ENCODE data around the gene PCDHA4. TPM values are rescaled to one million over a fixed set of nuclear protein-coding genes. Genes with fewer than 3 reads are reported as not detected.
A peak's percentile ranks its signal among the peaks of the same experiment; 100 is the strongest.
"Not testable (repeated sequence)": the region's sequence is repeated elsewhere in the genome, so short reads cannot be mapped to it uniquely, and the experiment has no call there.

PCDHA4 gene
- total RNA-seq, 1 donor from 2014 or later: 10.7 TPM

GRCh38 chr5:140801494-140801841 lies 5.4 kb upstream of the PCDHA4 start:
- Mint-ChIP-seq H3K36me3 (peaks cover 12% of the 10 kb centered on the region), H3K4me1 (ENCODE audit: unreplicated experiment) (no peaks in the 10 kb centered on the region), H3K9me3 (peaks cover 5% of the 10 kb centered on the region), H3K27ac (no peak overlapping the region), H3K27me3 (no peaks in the 10 kb centered on the region), H3K4me3 (no peak overlapping the region)
- TF ChIP-seq, protein P1, sequence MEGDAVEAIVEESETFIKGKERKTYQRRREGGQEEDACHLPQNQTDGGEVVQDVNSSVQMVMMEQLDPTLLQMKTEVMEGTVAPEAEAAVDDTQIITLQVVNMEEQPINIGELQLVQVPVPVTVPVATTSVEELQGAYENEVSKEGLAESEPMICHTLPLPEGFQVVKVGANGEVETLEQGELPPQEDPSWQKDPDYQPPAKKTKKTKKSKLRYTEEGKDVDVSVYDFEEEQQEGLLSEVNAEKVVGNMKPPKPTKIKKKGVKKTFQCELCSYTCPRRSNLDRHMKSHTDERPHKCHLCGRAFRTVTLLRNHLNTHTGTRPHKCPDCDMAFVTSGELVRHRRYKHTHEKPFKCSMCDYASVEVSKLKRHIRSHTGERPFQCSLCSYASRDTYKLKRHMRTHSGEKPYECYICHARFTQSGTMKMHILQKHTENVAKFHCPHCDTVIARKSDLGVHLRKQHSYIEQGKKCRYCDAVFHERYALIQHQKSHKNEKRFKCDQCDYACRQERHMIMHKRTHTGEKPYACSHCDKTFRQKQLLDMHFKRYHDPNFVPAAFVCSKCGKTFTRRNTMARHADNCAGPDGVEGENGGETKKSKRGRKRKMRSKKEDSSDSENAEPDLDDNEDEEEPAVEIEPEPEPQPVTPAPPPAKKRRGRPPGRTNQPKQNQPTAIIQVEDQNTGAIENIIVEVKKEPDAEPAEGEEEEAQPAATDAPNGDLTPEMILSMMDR (conservative IDR thresholded peaks at IDR 0.05): no peak
- DNase-seq (ENCODE audit: extremely low spot score, unreplicated experiment): no peak

- H3K36me3 Mint-ChIP-seq: peaks cover 12% of the 10 kb centered on the region
- DNase-seq (ENCODE audit: extremely low spot score, unreplicated experiment); H3K27me3 Mint-ChIP-seq; H3K4me1 Mint-ChIP-seq (ENCODE audit: unreplicated experiment); H3K4me3 Mint-ChIP-seq; H3K9me3 Mint-ChIP-seq; H3K27ac Mint-ChIP-seq: not testable (repeated sequence)
Measured at GRCh38 chr5:140802381-140802780, 4.5 kb upstream of the PCDHA4 start.

GRCh38 chr5:140802781-140803271 lies 4.0 kb upstream of the PCDHA4 start:
- Mint-ChIP-seq H3K9me3 (peaks cover 9% of the 10 kb centered on the region), H3K27me3 (no peaks in the 10 kb centered on the region), H3K36me3 (peaks cover 16% of the 10 kb centered on the region), H3K4me3 (no peak overlapping the region), H3K27ac (no peak overlapping the region), H3K4me1 (ENCODE audit: unreplicated experiment) (peaks cover 5% of the 10 kb centered on the region)
- TF ChIP-seq, protein P1 (conservative IDR thresholded peaks at IDR 0.05): no peak
- DNase-seq (ENCODE audit: extremely low spot score, unreplicated experiment): no peak

GRCh38 chr5:140808241-140808888 lies 1.5 kb downstream of the PCDHA4 start:
- H3K9me3 Mint-ChIP-seq: peaks cover 15% of the 10 kb centered on the region
- H3K36me3 Mint-ChIP-seq: peaks cover 32% of the 10 kb centered on the region
- H3K27me3 Mint-ChIP-seq; H3K4me1 Mint-ChIP-seq (ENCODE audit: unreplicated experiment); DNase-seq (ENCODE audit: extremely low spot score, unreplicated experiment); H3K27ac Mint-ChIP-seq: not testable (repeated sequence)
- H3K4me3 Mint-ChIP-seq: peak overlapping the region; percentile 95

DNA sequence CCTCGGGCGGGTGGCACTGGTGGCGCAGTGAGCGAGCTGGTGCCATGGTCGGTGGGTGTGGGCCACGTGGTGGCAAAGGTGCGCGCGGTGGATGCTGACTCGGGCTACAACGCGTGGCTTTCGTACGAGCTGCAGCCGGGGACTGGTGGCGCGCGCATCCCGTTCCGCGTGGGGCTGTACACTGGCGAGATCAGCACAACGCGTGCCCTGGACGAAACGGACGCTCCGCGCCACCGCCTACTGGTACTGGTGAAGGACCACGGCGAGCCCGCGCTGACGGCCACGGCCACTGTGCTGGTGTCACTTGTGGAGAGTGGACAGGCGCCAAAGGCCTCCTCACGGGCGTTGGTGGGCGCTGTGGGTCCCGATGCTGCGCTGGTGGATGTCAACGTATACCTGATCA lies 2.0 kb downstream of the PCDHA4 start:
- H3K36me3 Mint-ChIP-seq: peaks cover 29% of the 10 kb centered on the region
- peaks cover 9% of the 10 kb centered on the region for H3K4me1 Mint-ChIP-seq (ENCODE audit: unreplicated experiment)
- H3K9me3 Mint-ChIP-seq: peaks cover 16% of the 10 kb centered on the region
- TF ChIP-seq, protein P1 (conservative IDR thresholded peaks at IDR 0.05): no peak
- H3K4me3 Mint-ChIP-seq: peak overlapping the region; percentile 20
- peak; percentile 67 for DNase-seq (ENCODE audit: extremely low spot score, unreplicated experiment)
- H3K27me3 Mint-ChIP-seq: no peaks in the 10 kb centered on the region
- H3K27ac Mint-ChIP-seq: no peak overlapping the region

DNA sequence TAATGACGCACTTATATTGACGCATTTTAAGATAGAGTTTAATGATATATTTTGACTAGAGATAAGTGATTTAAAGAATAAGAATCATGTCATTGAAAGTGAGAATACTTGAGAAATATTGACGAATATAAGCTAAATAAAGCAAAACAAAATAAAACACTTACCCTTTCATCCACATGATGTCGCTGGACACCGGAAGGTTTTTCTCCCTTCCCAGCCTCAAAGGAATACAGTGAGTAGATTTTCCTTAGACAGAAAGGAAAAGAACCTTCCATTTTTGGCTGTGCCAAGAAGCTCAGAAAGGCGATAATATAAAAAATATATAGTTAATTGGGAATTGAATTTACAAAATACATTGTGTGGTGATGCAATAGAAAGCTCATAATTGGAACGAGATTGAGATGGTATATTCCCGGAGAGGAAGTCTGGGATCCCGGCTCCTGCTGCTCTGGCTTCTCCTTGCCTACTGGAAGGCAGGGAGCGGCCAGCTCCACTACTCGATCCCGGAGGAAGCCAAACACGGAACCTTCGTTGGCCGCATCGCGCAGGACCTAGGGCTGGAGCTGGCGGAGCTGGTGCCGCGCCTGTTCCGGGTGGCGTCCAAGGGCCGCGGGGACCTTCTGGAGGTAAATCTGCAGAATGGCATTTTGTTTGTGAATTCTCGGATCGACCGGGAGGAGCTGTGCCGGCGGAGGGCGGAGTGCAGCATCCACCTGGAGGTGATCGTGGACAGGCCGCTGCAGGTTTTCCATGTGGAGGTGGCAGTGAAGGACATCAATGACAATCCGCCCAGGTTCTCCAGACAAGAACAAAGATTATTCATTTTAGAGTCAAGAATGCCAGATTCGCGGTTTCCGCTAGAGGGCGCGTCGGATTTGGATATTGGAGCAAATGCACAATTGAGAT lies 14.8 kb downstream of the PCDHA4 start, which contains the start of gene PCDHA5:
Gene PCDHA5, plus strand, starts transcription at position 239 of the 906 bp plus-strand sequence.
- H3K9me3 Mint-ChIP-seq: peaks cover 4% of the 10 kb centered on the region
- H3K36me3 Mint-ChIP-seq: peaks cover 16% of the 10 kb centered on the region
- H3K27ac Mint-ChIP-seq: no peak within 1 kb of the TSS
- TF ChIP-seq, protein P1 (conservative IDR thresholded peaks at IDR 0.05): no peak
- no peaks in the 10 kb centered on the region for H3K27me3 Mint-ChIP-seq
- no peak for DNase-seq (ENCODE audit: extremely low spot score, unreplicated experiment)
- no peak within 1 kb of the TSS for H3K4me3 Mint-ChIP-seq
- H3K4me1 Mint-ChIP-seq (ENCODE audit: unreplicated experiment): no peaks in the 10 kb centered on the region
